Erythroblast (primary cell): ENCODE measurements around the gene CNGA1.

Experiments used
- GATA1 ChIP-seq: IDR thresholded peaks from 2 replicates; pipeline ENCODE4 v1.6.1; 2011; ENCODE audit warnings: low read depth, mild to moderate bottlenecking, control low read depth, low read length, moderate library complexity
- POLR2A ChIP-seq: IDR thresholded peaks from 2 replicates; pipeline ENCODE4 v1.6.1; 2011; ENCODE audit warnings: mild to moderate bottlenecking, low read length

DNA sequence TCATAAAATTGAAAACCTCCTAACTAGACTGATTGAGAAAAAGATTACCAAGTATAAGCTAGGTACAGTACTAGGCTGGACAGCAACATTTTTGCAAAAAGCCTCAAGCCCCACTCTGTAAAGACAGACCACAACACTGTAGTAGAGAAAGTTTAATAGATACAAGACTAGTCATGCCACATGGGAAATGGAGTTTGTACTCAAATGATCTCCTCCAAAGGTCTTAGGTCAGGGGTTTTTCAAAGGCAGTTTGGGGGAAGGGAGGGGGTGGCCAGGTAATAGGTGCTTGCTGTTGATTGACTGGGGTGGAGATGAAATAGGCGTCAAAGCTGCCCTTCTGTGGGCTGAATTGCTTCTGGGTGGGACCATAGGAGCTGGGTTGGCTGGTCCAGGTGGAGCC is 14.2 kb downstream of the CNGA1 start:
- no peak for TF ChIP-seq POLR2A
- TF ChIP-seq GATA1, result no peak
